Mammary epithelial cell (primary cell): ENCODE results near the gene PAX5.

Source experiments
- EZH2 ChIP-seq: IDR thresholded peaks from 2 replicates; pipeline ENCODE4 v1.6.1; 2012; ENCODE audit warnings: low read length, inconsistent platforms, borderline replicate concordance
- TF ChIP-seq, protein P1 (sequence below), 2 donors: IDR thresholded peaks in 1 of 2; conservative IDR thresholded peaks in 1 of 2; 2 replicates each; pipeline ENCODE4 v1.5.1; 2011 to 2012; ENCODE audit warnings: inconsistent platforms in 2 of 2, low read length in 2 of 2, mild to moderate bottlenecking in 2 of 2, control low read depth in 1 of 2, low read depth in 1 of 2; ENCODE audit not compliant: insufficient read depth in 1 of 2; ENCODE audit errors: extremely low read depth in 1 of 2

GRCh38 chr9:36992501-36993316 lies 41.4 kb downstream of the PAX5 start:
- TF ChIP-seq, protein P1, sequence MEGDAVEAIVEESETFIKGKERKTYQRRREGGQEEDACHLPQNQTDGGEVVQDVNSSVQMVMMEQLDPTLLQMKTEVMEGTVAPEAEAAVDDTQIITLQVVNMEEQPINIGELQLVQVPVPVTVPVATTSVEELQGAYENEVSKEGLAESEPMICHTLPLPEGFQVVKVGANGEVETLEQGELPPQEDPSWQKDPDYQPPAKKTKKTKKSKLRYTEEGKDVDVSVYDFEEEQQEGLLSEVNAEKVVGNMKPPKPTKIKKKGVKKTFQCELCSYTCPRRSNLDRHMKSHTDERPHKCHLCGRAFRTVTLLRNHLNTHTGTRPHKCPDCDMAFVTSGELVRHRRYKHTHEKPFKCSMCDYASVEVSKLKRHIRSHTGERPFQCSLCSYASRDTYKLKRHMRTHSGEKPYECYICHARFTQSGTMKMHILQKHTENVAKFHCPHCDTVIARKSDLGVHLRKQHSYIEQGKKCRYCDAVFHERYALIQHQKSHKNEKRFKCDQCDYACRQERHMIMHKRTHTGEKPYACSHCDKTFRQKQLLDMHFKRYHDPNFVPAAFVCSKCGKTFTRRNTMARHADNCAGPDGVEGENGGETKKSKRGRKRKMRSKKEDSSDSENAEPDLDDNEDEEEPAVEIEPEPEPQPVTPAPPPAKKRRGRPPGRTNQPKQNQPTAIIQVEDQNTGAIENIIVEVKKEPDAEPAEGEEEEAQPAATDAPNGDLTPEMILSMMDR (conservative IDR thresholded peaks at IDR 0.05 in 1 of 2, IDR thresholded peaks at IDR 0.05 in 1 of 2; ENCODE audit: extremely low read depth in 1 of 2, insufficient read depth in 1 of 2, low read depth in 1 of 2, low read length in 2 of 2): no peak
- TF ChIP-seq EZH2: no peak
